ENCODE data around the gene TRANK1. TPM values are rescaled to one million over a fixed set of nuclear protein-coding genes. Genes with fewer than 3 reads are reported as not detected.
A peak's percentile ranks its signal among the peaks of the same experiment; 100 is the strongest.

TRANK1 gene
- total RNA-seq, 1 donor from 2014 or later, result 4.0 TPM

DNA sequence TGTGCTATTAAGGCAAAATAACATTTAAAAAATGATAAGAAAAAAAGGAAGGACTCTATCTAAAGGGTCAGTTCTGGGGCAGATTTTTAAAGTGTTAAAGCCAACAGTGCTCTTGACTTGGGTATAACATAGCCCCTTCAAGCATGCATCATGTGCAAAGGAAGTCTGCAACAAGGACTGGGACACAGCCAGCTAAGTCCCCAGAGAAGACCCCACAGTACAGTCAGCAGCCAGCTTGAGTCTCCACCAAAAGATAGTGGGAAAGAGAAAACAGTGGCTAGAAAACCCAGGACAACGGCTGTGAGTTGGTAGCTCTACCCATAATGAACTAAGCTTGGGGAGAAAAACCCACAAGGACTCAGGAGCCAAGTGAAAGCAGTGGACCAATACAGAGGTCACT is 94.1 kb downstream of the TRANK1 start:
- no peak for DNase-seq (ENCODE audit: low read depth in 2 of 2)

DNA sequence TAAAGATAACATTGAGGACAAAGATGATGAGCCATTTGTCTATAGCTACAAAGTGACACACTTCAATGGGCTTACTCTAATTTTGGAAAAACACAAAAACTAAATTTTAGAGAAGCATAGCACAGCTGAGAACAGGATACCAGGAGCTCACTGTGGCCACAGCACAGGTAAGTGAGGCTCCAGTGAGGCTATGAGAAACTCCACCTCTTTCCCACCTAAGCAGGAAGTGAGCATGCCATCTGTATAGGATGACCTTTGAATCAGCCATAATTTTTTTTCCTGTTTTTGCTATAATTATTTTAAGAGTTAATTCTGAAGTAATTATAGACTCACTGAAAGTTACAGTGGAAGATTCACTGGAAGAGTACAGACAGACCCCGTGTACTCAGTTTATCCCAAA is 98.4 kb downstream of the TRANK1 start:
- DNase-seq (ENCODE audit: low read depth in 2 of 2), result no peak

DNA sequence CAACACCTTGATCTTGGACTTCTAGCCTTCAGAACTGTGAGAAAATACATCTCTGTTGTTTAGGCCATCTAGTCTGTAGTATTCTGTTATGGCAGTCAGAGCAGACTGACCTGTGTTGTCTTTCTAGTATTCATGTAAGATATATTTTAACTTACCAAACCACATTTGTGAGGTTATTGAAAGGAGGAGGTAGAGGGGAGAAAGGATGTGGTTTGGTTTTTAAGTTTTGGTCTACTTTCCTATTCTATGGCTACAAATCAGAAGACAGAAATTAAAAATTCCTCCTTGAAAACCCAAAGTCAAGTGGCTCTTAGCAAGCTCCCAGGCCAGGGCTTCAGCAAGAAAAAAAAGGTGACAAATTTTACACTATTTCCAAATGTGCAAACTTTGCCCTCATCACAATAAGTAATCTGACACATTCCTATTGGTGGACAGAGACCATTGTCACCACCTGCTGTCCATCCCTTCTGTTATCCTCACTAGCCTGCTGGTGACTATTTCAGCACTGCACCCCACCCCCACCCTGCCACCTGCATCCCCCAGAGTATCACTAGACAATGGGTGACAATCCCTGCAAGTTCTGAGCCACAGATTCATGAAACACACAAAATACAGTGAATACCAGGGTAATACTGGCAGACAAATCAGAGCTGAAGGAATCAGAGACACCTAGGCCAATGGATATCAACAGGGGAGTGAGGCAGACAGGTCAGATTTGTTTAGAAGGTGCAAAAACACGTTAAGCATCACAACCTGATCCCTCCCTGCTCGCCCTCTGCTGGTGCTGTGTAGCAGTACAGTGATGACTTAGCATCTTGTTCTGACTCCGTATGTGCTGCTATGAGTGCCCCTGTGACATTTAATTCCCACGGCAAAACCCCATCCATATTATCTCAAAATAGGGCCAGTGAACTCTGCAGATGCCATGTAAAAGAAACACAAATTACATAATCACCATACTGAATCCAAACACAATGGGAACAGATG is 101.5 kb downstream of the TRANK1 start:
- peak; percentile 33 to 52 for DNase-seq (ENCODE audit: low read depth in 2 of 2)

DNA sequence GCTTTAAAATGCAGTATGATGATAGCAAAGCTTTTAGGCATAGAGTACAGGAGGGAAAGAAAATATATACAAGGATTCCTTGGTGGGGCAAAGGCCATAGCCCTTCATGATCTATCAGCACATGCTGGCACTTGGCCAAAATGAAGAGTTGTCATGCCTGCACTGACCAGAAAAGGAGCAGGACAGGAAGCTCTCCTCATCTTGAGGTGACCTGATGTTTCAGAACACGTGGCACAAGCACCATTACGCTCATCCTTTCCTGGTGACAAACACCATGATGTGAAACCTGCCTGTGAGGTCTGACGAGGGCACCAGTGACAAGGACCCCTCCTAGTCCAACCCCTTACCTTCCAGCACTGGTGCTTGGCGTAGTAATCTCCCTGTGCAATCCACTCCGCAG is 102.6 kb downstream of the TRANK1 start:
- DNase-seq (ENCODE audit: low read depth in 2 of 2), result no peak

DNA sequence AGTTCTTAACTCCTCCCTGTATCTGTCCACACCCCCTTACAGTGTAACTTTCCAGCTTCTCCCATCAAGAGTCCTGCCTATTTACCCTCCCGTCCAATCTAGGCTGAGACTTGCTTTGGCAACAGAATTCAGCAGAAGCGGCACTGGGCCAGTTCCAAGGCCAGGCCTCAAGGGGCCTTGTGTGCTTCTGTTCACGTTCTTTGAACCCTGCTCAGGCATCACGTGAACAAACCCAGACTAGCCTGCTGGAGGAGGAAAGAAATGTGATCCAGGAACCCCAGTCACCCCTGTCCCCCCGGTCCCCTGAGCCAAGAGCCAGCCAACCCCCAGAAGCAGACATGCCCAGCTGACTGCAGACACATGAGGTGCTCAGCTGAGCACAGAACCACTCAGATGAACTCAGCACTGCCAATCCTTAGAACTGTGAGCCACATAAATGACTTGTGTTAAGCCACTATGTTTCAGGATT is 104.4 kb downstream of the TRANK1 start:
- DNase-seq (ENCODE audit: low read depth in 2 of 2), result no peak

DNA sequence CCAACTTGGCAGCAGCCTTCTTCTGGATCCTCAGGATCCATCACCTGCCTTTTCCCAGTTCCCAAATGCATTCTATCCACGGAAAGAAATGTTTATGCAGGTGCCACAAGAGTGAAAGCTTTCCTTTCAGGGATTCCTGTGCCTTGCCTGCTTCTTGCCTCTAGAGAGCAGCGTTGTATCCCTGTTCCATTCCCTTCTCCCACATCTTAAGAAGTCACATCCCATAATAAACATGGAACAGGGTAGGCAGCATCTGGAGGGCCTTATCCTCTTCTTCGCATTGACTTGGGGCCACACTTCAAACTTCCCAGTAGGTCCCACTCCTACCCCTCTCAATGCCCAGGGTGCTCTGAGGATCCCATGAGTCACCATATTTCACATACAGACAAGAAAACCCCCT is 107.8 kb downstream of the TRANK1 start:
- DNase-seq (ENCODE audit: low read depth in 2 of 2), result no peak

DNA sequence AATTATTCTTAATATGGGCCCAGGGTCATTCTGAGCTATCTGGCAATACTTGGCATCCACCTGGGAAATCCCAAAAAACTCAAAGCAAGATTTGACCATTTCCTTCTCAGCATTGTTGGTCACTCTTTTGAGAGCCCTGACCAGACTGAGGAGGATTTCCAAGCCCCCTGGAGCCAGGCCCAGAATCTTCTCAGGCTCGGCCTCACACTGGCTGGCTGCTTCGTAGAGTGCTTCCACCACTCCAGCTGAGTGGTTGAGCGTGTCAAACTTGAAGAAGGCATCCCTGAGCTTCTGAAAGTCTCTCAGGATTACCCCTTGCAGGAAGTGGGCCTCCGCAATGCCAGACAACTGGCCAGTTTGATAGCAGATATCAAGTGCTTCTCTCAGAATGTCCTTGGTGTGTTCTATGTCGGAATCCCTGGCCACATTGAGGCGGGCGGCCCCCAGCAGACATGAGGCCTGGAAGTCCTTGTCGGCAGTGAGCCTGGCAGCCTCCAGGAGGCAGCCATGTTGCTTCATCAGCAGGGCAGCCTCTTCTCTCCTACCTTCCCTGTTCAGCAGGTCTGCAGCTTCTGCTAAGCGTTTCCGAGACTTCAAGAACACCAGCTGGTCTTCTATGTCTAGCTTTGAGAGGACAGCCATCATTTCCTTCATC is 111.6 kb downstream of the TRANK1 start:
- no peak for DNase-seq (ENCODE audit: low read depth in 2 of 2)

DNA sequence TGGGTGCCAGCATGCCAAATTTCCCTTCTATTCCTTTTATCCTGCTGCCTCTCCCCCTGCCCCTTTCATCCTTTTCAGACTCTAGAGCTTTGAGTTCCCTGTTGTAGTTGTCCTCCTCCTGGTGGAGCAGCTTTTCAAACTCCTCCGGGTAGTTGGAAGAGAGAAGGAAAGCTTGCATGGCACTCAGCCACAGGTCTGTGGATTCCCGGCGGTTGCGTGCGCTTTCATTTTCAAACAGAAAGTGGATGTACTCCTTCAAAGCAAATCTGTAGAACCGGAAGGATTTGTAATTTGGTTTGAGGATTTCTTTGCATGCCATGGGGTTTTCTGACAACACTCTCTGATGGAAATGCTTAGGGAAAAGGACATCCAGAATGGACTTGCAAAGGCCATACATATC is 112.4 kb downstream of the TRANK1 start:
- peak in 1 of 2 donors; percentile 36 for DNase-seq (ENCODE audit: low read depth in 2 of 2)

DNA sequence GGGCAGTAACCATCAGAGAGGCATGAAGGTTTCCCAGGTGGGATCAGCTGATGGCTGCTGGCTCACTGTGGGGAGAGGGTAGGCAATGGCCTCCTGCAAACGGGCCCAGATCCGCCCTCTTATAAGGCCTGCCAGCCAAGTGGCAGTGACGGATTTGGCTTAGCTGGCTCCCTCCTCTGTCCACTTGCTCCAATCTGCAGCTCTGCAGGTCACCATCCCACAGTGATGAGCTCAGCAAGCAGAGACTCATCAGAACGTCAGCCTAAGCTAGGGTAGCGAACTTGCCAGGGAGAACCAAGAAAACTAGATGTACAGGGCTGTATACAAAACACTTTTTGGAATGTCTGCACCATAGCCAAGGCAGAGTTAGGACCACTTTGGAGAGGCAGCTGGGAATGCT is 117.7 kb downstream of the TRANK1 start:
- no peak for DNase-seq (ENCODE audit: low read depth in 2 of 2)

DNA sequence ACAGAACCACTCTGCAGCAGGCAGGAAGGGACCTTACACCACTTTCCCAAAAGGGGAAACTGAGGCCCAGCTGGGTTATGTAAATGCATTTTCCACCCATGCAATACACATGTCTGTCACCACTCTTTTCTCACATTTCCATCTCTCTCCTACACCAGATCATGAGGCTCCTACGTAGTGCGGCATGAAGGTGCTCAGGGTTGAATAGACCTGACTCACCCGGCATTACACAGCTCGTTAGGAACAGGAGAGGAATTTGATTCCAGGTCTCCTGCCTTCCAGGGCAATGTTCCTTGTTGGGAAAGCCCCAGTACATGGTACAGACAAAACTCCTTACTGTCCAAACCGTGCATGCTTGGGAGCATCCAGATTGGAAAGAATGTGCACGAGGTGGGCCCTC is 118.6 kb downstream of the TRANK1 start:
- no peak for DNase-seq (ENCODE audit: low read depth in 2 of 2)

DNA sequence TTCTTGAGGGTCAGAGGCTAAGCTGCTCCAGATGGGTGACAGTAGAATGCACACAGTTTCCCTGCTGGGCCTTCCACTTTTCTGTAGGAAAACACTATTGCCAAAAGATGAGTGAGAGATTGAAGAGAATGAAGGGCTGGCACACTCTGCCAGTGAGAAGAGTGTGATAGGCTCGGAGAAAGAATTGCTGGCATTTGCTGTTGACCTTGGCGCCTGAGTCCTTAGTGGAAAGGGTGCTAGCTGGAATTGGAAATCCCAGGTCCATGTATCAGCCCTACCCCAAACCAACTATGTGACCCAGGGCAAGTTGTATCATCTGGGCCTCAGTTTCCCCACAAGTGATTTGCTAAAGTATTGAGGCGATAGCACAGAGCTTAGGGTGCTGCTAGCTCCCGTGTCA is 120.4 kb downstream of the TRANK1 start:
- DNase-seq (ENCODE audit: low read depth in 2 of 2), result no peak

DNA sequence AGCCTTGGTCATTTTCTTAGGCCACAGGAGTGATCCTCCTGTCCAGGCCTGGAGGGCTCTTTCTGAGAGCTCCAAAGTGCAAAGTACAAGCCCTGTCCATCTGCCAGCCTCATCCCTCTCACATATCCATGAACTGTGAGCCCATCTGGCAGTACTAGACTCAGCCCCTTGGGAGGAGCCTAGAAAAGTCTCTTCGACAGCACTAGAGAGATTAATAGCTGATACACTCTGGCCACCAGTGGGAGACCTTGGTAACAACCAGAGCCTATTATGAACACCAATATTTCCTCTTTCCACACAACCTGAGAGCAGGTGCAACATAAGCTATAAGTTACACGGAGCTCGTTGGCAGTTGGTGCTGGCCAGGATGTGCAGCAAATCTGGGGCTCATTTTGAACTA is 121.0 kb downstream of the TRANK1 start:
- no peak for DNase-seq (ENCODE audit: low read depth in 2 of 2)

DNA sequence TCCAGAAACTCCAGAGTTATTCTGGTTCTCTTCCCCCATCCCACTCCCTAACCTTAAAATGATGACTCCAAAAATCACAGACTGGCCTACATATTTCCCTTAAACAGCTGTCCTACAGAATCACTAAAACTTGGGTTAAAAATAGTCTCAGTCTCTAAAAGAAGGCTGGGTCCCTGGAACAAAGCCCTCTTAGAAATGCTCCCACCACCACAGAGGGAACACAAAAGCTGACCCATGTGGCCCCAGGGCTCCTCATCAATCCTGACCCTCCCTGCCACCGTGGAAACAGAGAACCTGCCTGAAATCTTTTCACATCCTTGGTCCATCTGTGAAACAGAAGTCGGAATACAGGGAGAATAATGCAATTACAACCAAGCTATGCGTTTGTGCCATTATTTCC is 124.8 kb downstream of the TRANK1 start:
- DNase-seq (ENCODE audit: low read depth in 2 of 2), result no peak

DNA sequence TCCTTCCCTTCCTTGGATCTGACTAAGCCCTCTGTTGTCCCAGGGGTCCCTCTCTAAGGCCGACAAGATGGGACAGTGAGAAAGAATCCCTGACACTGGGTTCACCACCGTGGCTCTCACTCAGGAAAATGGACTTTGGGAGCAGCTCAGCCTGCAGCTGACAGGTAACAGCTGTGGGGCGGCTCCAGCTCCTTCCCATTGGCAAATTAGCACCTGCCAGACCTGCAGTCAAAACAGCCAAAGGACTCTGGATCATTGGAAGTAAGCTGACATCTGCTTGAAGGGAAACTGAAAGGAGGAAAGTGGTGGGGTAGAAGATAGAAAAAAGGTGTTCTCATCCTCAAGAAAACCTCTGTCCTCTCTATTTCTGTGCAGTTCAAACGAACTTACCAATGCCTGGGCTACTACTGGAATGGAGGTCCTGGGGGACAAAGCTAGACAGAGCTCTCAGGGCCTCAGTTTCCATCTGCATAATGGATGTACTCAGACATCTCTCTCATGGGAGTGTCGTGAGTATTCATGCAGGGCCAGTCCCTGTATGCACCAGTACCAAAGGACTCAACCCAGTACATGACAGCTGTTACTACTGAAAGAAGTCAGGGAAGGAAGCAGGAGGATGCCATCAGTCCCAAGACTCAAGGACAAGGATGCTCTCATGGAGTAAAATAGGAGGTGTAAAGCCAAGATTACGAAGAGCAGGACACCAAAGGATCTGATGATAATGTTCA is 126.9 kb downstream of the TRANK1 start:
- DNase-seq (ENCODE audit: low read depth in 2 of 2), result no peak

DNA sequence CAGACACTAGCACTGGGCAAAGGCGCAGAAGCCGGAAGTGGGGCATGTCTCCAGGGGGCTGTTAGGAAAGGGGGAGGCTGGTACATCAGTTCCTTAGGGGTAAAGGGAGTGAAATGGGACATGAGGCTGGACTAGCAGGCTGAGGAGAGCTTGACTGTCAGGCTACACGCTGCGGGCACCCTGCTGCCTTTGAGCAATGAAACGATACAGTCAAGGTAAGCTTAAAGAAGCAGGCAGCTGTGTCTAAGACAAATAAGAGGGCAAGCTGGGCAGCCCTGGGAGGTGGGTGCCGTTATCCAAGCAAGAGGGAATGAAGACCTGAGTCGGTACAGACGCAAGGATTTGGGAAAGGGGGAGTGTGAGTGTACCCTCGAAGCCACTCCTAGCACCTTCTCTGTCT is 129.5 kb downstream of the TRANK1 start:
- DNase-seq (ENCODE audit: low read depth in 2 of 2), result no peak

DNA sequence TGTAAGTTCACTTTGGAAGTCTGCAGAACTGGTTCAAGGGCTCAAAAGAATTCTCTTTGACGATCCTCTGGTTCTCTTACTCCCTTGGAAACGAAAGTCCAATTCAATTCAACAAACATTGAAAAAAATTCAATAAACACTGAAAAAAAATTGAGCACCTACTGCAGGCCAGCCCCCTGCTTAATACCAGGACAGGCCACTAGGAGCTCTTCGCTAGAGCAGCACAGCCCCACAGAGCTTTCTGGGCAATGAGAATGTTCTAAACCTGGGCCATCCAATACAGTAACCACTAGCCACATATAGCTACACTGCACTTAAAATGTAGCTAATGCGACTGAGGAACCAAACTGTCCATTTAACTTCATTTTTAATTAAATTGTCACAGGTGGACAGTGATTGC is 130.1 kb downstream of the TRANK1 start:
- no peak for DNase-seq (ENCODE audit: low read depth in 2 of 2)

DNA sequence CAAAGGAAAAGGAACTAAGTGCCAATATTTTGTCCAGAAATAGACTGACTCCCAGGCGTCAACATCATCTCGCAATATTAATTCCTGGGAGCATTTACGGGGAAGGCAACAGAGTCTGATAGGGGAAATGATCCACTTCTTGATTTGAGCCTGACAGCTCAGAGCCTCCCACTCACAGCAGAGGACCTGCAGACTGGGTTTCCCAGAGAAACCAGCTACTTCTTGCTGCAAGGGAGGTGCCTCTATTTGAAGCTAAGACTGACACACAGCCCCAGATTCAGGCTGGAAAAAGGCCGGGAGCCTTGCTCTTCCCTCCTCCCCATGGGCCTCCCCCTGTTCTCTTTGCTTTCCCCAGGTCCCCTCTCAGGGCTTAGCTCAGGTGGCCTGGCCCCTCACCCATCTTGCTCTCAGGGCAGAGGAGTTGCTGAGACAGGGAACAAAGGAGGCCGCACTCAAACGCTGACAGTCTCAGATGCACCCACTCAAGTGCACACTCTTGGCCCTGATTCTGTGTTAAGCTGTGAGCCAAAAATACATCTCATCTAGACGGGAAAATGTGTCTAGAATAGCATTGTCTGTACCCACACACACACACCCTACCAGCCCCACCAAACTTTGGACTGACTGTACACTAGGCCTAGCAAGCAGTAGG is 130.7 kb downstream of the TRANK1 start:
- no peak for DNase-seq (ENCODE audit: low read depth in 2 of 2)

DNA sequence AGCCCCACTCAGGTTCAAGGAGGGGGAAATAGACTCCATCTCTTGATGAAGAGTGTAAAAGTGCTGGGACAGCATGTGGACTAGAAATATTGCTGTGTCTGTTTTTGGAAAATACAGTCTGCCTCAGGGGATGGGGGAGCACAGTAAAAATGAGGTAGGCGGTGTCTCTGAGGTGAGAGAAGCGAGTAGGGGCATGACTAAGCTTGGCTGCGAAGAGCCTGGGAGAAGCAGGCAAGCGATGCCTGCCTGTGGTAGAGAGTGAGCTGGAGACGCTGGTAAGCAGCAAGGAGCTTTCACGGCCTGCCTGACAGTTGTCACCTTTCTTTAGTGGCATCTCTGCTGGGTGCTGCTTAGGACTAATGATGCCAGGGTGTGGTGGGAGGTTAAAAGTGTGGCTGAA is 131.5 kb downstream of the TRANK1 start:
- no peak for DNase-seq (ENCODE audit: low read depth in 2 of 2)

DNA sequence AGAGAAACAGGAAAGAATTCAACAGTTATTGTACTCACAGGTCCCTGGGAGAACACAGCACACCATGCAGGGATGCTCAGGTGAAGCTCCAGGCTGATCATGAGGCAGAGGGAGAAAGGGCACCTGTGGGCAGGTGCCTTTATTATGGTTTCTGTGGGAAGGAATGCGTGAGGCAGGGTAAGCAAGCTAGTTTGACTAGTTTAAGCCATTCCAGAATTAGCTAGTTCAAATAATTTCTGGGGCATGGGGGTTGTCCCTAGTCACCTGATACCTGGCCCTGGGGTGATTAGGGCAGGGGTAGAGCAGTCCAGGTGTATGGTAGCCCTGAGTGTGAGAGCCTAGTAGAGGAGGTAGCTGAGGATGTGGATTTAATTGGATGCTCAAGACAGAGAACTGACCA is 132.6 kb downstream of the TRANK1 start:
- DNase-seq (ENCODE audit: low read depth in 2 of 2), result no peak

DNA sequence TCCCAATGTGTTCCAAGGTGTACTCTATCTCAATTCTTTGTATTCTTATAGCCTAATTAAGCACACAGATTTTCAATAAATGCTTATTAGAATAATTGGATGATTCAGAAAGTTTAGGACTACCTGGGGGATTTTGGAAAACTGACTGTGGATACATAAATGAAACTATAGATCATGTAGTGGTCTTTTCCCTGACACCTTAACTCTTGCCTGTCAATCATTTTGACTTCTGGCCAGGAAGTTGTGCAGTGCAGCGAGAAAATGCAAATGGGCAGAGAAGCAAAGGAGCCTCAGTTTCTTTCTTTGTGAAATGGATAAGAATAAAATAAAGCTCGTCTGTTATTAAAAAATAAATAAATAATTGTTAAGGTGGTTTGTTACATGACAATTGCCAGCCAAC is 133.1 kb downstream of the TRANK1 start:
- DNase-seq (ENCODE audit: low read depth in 2 of 2), result no peak

DNA sequence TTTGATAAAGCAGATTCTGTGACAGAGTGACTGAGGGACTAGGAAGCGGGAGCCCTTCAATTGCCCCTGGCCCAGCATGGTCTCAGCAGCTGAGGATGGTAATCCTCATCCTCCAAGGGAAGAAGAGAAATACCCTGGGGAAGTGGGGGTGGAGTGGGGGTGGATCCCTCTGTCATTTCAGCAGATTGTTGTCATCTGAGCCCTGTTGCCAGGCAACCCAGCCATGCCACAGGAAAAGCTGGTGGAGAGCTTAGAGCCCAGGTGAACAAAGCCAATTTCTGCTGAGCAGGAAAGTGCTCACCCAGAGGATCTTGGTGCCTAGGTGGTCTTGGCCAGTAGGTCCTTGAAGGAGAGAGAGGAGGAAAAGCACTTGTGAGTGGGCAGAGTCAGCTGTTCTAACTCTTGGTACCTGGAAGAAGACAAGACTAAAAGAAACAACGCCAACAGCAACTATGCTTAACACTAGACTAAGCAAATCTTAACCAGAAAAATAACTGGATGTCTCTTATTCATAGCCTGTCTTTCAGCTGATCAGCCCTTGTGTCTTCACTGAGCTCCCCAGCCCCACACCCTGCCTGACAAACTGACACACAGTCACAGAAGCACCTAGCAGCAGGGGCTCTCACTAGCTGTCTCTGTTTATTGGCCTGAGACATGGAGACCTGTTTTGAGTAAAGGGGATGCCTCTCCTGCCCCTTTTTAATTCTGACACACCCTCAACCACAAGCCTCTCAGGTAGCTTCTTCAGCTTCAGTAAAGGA is 140.4 kb downstream of the TRANK1 start:
- no peak for DNase-seq (ENCODE audit: low read depth in 2 of 2)
